B cell (primary cell): ENCODE data around the gene LRRC75B. TPM values are rescaled to one million over a fixed set of nuclear protein-coding genes. Genes with fewer than 3 reads are reported as not detected.

Experiments used
- ATAC-seq: fragments of 200-7000 bp; cut with Tn5 transposase; one replicate; pipeline ENCODE4 v1.10.0; 2021; ENCODE audit warnings: low read depth, mild to moderate bottlenecking, moderate number of reproducible peaks, moderate library complexity
- CTCF ChIA-PET: fragments of 350-600 bp; sonication (Branson Sonifier 250); formaldehyde crosslinking; loops from one replicate; lab custom pipeline; 2021; ENCODE audit warnings: antibody characterized with exemption, inconsistent platforms; lab: Charles Lee
- POLR2A ChIA-PET: fragments of 350-600 bp; sonication (Branson Sonifier 250); formaldehyde crosslinking; loops from one replicate; lab custom pipeline; 2021; ENCODE audit warnings: antibody characterized with exemption; lab: Charles Lee
- DNase-seq: peaks from one replicate; pipeline ENCODE4 v3.0.0; 2013
- H2AFZ ChIP-seq: 2 replicates; pipeline ENCODE4 v1.6.1; 2012; ENCODE audit warnings: mild to moderate bottlenecking, low read depth, low read length; ENCODE audit not compliant: insufficient read depth, poor library complexity, severe bottlenecking
- H3K27ac ChIP-seq, 2 donors: 1 replicate in 1 of 2; 2 replicates in 1 of 2; pipeline ENCODE4 v1.5.1; 2012 to 2013; ENCODE audit warnings: low read length in 2 of 2, mild to moderate bottlenecking in 2 of 2, moderate library complexity in 1 of 2
- H3K27me3 ChIP-seq, 4 experiments: fragments of 200-600 bp in 1 of 4; sonication (generic) in 1 of 4; replicated peaks in 1 of 4; 1 replicate in 2 of 4; 2 replicates in 2 of 4; pipeline versions ENCODE4 v1.6.1 to v1.7.0; 2013 to 2016; ENCODE audit warnings: low read length in 3 of 4, mild to moderate bottlenecking in 2 of 4, mixed read lengths in 1 of 4, moderate library complexity in 1 of 4; ENCODE audit not compliant: insufficient read depth in 4 of 4, control insufficient read depth in 3 of 4; ENCODE audit errors: control extremely low read depth in 1 of 4
- H3K36me3 ChIP-seq, 2 experiments: replicated peaks in 1 of 2; 1 replicate in 1 of 2; 2 replicates in 1 of 2; pipeline versions ENCODE4 v1.6.1 to v1.7.1; 2013; ENCODE audit warnings: low read length in 1 of 2; ENCODE audit not compliant: insufficient read depth in 2 of 2, control insufficient read depth in 1 of 2; ENCODE audit errors: control extremely low read depth in 1 of 2, extremely low read depth in 1 of 2
- H3K4me1 ChIP-seq, 2 donors: fragments of 200-600 bp in 1 of 2; sonication (generic) in 1 of 2; 1 replicate in 1 of 2; 2 replicates in 1 of 2; pipeline versions ENCODE4 v1.5.1 to v1.6.1; 2013 to 2017; ENCODE audit warnings: low read length in 2 of 2; ENCODE audit not compliant: control insufficient read depth in 2 of 2, insufficient read depth in 2 of 2
- H3K4me2 ChIP-seq: replicated peaks from 2 replicates; pipeline ENCODE3; 2012; ENCODE audit warnings: mild to moderate bottlenecking, low read depth, low read length; ENCODE audit not compliant: poor library complexity, severe bottlenecking
- H3K4me3 ChIP-seq, 5 experiments: fragments of 200-600 bp in 1 of 5; sonication (generic) in 1 of 5; 1 replicate in 3 of 5; 2 replicates in 2 of 5; pipeline versions ENCODE4 v1.5.1 to v1.7.0; 2011 to 2016; ENCODE audit warnings: low read length in 4 of 5, mild to moderate bottlenecking in 4 of 5, low read depth in 2 of 5, control low read depth in 1 of 5, moderate library complexity in 1 of 5; ENCODE audit not compliant: insufficient read depth in 1 of 5; ENCODE audit errors: control extremely low read depth in 1 of 5, extremely low read depth in 1 of 5
- H3K79me2 ChIP-seq: fragments of 200-600 bp; sonication (generic); one replicate; pipeline ENCODE4 v1.6.0; 2016; ENCODE audit warnings: low read length; ENCODE audit not compliant: control insufficient read depth, insufficient read depth
- H3K9ac ChIP-seq: fragments of 200-600 bp; sonication (generic); 2 replicates; pipeline ENCODE4 v1.6.1; 2017; ENCODE audit warnings: mild to moderate bottlenecking, low read length, moderate library complexity
- H3K9me3 ChIP-seq, 3 donors: one replicate each; pipeline versions ENCODE4 v1.6.1 to v1.7.1; 2013; ENCODE audit warnings: low read length in 2 of 3; ENCODE audit not compliant: control insufficient read depth in 2 of 3, insufficient read depth in 1 of 3; ENCODE audit errors: control extremely low read depth in 1 of 3
- H4K20me1 ChIP-seq: 2 replicates; pipeline ENCODE4 v1.6.0; 2012; ENCODE audit warnings: mild to moderate bottlenecking, low read length; ENCODE audit not compliant: insufficient read depth, control insufficient read depth, poor library complexity, severe bottlenecking
- H3K27ac Mint-ChIP-seq: one replicate; pipeline ENCODE4 v1.8.0; 2021; ENCODE audit warnings: mixed read lengths
- H3K27me3 Mint-ChIP-seq: one replicate; pipeline ENCODE4 v1.8.0; 2021; ENCODE audit warnings: mixed read lengths
- H3K4me1 Mint-ChIP-seq: one replicate; pipeline ENCODE4 v1.8.0; 2021; ENCODE audit warnings: mixed read lengths
- H3K4me3 Mint-ChIP-seq: one replicate; pipeline ENCODE4 v1.8.0; 2021; ENCODE audit warnings: mixed read lengths
- H3K9me3 Mint-ChIP-seq: one replicate; pipeline ENCODE4 v1.8.0; 2022; ENCODE audit warnings: mixed read lengths; ENCODE audit not compliant: insufficient read depth
- CTCF ChIP-seq: fragments of 200-600 bp; IDR thresholded peaks from one replicate; pipeline ENCODE4 v1.8.0; 2022; ENCODE audit warnings: antibody characterized with exemption, mild to moderate bottlenecking
- EZH2 ChIP-seq: IDR thresholded peaks from 2 replicates; pipeline ENCODE4 v1.6.1; 2012; ENCODE audit warnings: borderline replicate concordance, low read depth, mild to moderate bottlenecking, moderate library complexity, low read length; ENCODE audit not compliant: insufficient read depth, poor library complexity, severe bottlenecking
- WGBS: methylation state at CpG from one replicate; pipeline ENCODE4 v1.1.5; 2013; ENCODE audit warnings: missing lambda C conversion rate; ENCODE audit not compliant: insufficient coverage; 5-methylcytosine and 5-hydroxymethylcytosine counted together
- intact Hi-C: fragments of 100-400 bp; cut with micrococcal nuclease; formaldehyde crosslinking; loops from one replicate; pipeline ENCODE4 v1.10.0; 2022
- polyA plus RNA-seq: library from polyadenylated mRNA; depleted of rRNA; stranded (reverse); fragments of >200 nt; gene quantifications from 2 replicates; pipeline ENCODE4 v1.2.3, GENCODE V29; 2012
- total RNA-seq, 2 donors: library from RNA; stranded (reverse); fragments of 120-200 nt in 1 of 2; gene quantifications; 1 replicate in 1 of 2; 2 replicates in 1 of 2; pipeline versions ENCODE4 v1.2.3 to v1.2.4, GENCODE V29; 2013 to 2022

Gene LRRC75B
- total and polyA plus RNA-seq, 2 donors (not counting 1 experiment from before 2014, with no cell fraction given): 1.3 to 3.1 TPM

- H3K27me3 Mint-ChIP-seq: no peaks in the 10 kb centered on the region
- H3K36me3 ChIP-seq: peaks cover 7 to 63% of the 10 kb centered on the region in 2 experiments
- H3K4me3 ChIP-seq: no peak overlapping the region
- peaks cover 64% of the 10 kb centered on the region for H3K4me1 Mint-ChIP-seq
- POLR2A ChIA-PET: interaction anchor here (0.7 kb wide), 1 partner anchor 11 kb away, joined by 3 read pairs; no protein-coding TSS in a partner anchor
- peak overlapping the region; percentile 83 for H3K4me2 ChIP-seq
- peaks cover 81% of the 10 kb centered on the region for H4K20me1 ChIP-seq
- 73% methylated on average over 5 of the region's 8 CpGs for WGBS
- peaks cover 86% of the 10 kb centered on the region for H3K79me2 ChIP-seq
- H3K9me3 ChIP-seq: no peaks in the 10 kb centered on the region
- CTCF ChIA-PET: interaction anchor here (0.6 to 2.6 kb wide), 3 partner anchors 28 to 132 kb away, joined by 3 to 8 read pairs (median 3); no protein-coding TSS in a partner anchor
- DNase-seq: no peak
- intact Hi-C loops: loop anchor here (10.0 kb wide), 2 partner anchors 745 to 1405 kb away; partner anchors contain the start of genes RAB36 and RSPH14
- peak overlapping the region; percentile 52 for H3K4me3 Mint-ChIP-seq
- H3K27ac Mint-ChIP-seq: peak overlapping the region; percentile 91
- H3K4me1 ChIP-seq: peaks cover 41 to 55% of the 10 kb centered on the region in 2 donors
- H3K9ac ChIP-seq: peak overlapping the region; percentile 41
- H2AFZ ChIP-seq: no peak overlapping the region
- H3K27ac ChIP-seq: peak overlapping the region; percentile 87 to 96
- TF ChIP-seq CTCF (no peak), EZH2 (no peak)
- no peak for ATAC-seq
- H3K27me3 ChIP-seq: no peaks in the 10 kb centered on the region
- H3K9me3 Mint-ChIP-seq: no peaks in the 10 kb centered on the region
These were observed 42.6 kb downstream of the LRRC75B start for GRCh38 chr22:24550028-24550901.
